OCI-LY7 (cell line): ENCODE data around the gene CORO2B.

Experiments
- EZH2phosphoT487 ChIP-seq: fragments of 200-600 bp; sonication (generic); IDR thresholded peaks from 2 replicates; pipeline ENCODE4 v1.6.1; 2018; ENCODE audit warnings: low read depth, borderline replicate concordance, mild to moderate bottlenecking, mixed run types, antibody characterized with exemption, low read length, moderate library complexity, mixed read lengths
- TF ChIP-seq, protein P1 (sequence below): fragments of 200-600 bp; sonication (generic); conservative IDR thresholded peaks from 2 replicates; pipeline ENCODE4 v1.5.1; 2014; ENCODE audit warnings: mild to moderate bottlenecking, antibody characterized with exemption, low read length, moderate library complexity, mixed read lengths

DNA sequence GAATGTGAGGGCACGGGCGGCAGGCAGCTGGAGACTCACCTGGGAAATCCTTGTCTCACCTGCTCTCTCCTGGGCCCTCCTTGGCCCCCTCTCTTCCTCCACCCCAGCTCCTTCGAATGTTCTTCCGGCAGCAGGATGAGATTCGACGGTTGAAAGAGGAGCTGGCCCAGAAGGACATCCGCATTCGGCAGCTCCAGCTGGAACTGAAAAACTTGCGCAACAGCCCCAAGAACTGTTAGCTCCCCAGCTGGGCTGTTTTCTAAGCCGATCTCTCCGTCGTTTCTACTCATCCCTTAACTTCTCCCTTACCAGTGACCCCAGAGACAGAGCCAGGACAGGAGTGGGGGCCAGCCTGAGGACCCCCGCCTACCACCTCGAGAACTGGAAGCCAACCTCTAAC is 146.9 kb downstream of the CORO2B start:
- TF ChIP-seq, protein P1, sequence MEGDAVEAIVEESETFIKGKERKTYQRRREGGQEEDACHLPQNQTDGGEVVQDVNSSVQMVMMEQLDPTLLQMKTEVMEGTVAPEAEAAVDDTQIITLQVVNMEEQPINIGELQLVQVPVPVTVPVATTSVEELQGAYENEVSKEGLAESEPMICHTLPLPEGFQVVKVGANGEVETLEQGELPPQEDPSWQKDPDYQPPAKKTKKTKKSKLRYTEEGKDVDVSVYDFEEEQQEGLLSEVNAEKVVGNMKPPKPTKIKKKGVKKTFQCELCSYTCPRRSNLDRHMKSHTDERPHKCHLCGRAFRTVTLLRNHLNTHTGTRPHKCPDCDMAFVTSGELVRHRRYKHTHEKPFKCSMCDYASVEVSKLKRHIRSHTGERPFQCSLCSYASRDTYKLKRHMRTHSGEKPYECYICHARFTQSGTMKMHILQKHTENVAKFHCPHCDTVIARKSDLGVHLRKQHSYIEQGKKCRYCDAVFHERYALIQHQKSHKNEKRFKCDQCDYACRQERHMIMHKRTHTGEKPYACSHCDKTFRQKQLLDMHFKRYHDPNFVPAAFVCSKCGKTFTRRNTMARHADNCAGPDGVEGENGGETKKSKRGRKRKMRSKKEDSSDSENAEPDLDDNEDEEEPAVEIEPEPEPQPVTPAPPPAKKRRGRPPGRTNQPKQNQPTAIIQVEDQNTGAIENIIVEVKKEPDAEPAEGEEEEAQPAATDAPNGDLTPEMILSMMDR = no peak
- TF ChIP-seq EZH2phosphoT487 = no peak
